ENCODE results near the gene ALKBH3.

Gene ALKBH3

GRCh38 chr11:43968719-43969118, 88.1 kb downstream of the ALKBH3 start:
- no peak for DNase-seq

- peak; percentile 72 for DNase-seq
Measured at GRCh38 chr11:43969543-43969942, 88.9 kb downstream of the ALKBH3 start.

All from RPMI8226 (cell line).